Measurements from ENCODE around the gene FAM135A. TPM values are rescaled to one million over a fixed set of nuclear protein-coding genes. Genes with fewer than 3 reads are reported as not detected.

The FAM135A gene
- total and polyA plus RNA-seq, 11 donors = 6.0 to 14.9 (median 12.0) TPM

DNA sequence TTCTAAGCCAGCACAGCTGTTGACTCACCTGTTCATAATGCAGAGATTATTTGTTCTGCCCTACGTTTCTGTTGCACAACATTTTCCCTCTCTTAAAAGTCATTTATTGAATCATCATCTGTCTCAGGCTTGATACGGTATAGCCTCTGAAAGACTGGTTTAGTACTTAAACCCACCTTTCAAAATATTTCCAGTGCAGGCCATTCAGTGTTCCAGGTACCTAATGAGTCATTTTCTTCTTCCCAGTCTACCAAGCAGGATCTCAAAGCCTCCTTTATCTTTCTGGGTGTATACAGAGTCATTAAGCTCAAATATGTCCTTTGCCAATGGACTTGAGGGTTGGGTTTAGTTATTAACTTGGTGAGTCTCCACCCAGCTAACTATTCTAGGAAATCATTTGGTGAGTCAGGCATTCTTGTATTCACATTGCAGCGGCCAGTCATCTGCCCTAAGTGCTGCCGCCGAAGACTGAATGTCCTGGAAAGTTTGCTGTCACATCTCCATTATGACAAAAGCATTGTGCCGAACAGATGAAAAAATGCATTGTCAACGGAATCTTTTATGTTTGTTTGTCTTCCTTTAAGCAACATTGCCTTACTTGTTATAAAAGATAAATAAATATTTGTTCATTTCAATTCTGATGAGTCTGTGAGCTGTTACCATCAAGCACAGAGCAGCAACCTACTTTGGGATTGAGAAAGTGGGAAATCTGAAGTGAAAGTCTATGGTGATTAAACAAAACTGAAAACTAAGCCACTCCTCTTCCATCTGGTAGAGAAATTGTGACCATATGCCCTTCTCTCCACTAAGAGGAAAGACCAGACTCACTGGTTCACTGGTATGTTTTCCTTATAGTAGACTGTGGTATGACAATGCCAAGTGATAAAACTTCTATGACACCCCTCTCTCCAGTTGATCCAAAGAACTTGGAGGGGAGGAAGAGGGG, 14.3 kb upstream of the FAM135A start:
- no peak for TF ChIP-seq POLR2A (IDR thresholded peaks at IDR 0.05)
- TF ChIP-seq, protein P1, sequence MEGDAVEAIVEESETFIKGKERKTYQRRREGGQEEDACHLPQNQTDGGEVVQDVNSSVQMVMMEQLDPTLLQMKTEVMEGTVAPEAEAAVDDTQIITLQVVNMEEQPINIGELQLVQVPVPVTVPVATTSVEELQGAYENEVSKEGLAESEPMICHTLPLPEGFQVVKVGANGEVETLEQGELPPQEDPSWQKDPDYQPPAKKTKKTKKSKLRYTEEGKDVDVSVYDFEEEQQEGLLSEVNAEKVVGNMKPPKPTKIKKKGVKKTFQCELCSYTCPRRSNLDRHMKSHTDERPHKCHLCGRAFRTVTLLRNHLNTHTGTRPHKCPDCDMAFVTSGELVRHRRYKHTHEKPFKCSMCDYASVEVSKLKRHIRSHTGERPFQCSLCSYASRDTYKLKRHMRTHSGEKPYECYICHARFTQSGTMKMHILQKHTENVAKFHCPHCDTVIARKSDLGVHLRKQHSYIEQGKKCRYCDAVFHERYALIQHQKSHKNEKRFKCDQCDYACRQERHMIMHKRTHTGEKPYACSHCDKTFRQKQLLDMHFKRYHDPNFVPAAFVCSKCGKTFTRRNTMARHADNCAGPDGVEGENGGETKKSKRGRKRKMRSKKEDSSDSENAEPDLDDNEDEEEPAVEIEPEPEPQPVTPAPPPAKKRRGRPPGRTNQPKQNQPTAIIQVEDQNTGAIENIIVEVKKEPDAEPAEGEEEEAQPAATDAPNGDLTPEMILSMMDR (IDR thresholded peaks at IDR 0.05) = no peak
- Histone ChIP-seq H3K9me3 (no peaks in the 10 kb centered on the region), H3K27ac (peak overlapping the region in 8 of 12 donors; percentile 9 to 72 (median 52)), H3K4me1 (peaks cover 0 to 30% (median 0%) of the 10 kb centered on the region in 12 donors), H3K27me3 (peaks cover 0 to 10% (median 0%) of the 10 kb centered on the region in 9 donors), H3K36me3 (no peaks in the 10 kb centered on the region), H3K4me3 (no peak overlapping the region)
- peak in 3 of 5 donors; percentile 14 to 45 (median 19) for DNase-seq
- 58 to 69% (median 64%) methylated on average over 7 of the region's 7 CpGs for WGBS, 4 donors
- peak; percentile 90 to 96 (median 92) for ATAC-seq
- intact Hi-C loops (cut with DNase I) = no loop called here

DNA sequence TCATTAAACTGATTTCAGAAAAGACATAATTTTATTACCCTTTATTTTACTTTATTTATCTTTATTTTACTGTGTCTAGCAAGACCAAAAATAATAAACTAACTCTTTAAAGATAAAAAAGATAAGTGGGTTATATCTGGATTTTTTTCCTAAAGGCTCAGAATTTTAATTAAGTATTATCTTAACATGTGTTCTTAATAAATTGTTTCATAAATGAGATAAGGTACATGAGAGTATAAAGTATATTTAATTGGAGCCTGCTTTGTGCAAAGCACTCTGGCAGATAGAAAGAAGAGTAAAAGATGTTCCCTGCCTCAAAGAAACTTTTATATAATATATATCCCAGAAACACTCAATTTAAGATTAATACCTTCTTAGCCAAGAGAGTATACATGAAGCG, 8.7 kb upstream of the FAM135A start:
- no peak for TF ChIP-seq POLR2A (IDR thresholded peaks at IDR 0.05)
- TF ChIP-seq, protein P1 (IDR thresholded peaks at IDR 0.05) = no peak
- no peak for ATAC-seq
- Histone ChIP-seq H3K27me3 (peaks cover 0 to 13% (median 0%) of the 10 kb centered on the region in 9 donors), H3K27ac (no peak overlapping the region), H3K4me3 (no peak overlapping the region), H3K9me3 (no peaks in the 10 kb centered on the region), H3K36me3 (no peaks in the 10 kb centered on the region), H3K4me1 (no peaks in the 10 kb centered on the region)
- intact Hi-C loops (cut with DNase I) = no loop called here
- no peak for DNase-seq
- 78 to 90% (median 83%) methylated on average over 1 of the region's 1 CpG for WGBS, 4 donors

DNA sequence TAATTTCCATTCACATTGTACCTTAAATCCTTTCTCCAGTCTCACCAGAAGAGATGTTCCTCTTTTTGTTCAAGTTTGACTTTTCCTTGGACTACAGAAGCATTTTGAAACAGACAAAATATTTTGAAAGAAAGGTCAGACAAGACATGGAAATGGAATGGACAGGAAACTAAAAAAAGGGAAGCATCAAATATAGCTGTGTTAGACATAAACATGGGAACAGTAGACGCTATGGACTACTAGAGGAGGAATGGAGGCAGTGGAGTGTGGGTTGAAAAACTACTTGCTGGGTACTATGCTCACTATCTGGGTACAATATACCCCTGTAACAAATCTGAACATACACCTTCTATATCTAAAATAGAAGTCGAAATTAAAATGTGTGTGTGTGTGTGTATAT, 4.1 kb upstream of the FAM135A start:
- no peak for DNase-seq
- no peak for ATAC-seq
- WGBS, 4 donors = 67 to 87% (median 72%) methylated on average over 2 of the region's 2 CpGs
- Histone ChIP-seq H3K9me3 (no peaks in the 10 kb centered on the region), H3K36me3 (no peaks in the 10 kb centered on the region), H3K27me3 (peaks cover 0 to 5% (median 0%) of the 10 kb centered on the region in 9 donors), H3K27ac (no peak overlapping the region), H3K4me1 (peaks cover 0 to 8% (median 5%) of the 10 kb centered on the region in 12 donors), H3K4me3 (no peak overlapping the region)
- TF ChIP-seq, protein P1 (IDR thresholded peaks at IDR 0.05) = no peak
- no peak for TF ChIP-seq POLR2A (IDR thresholded peaks at IDR 0.05)
- intact Hi-C loops (cut with DNase I) = no loop called here

DNA sequence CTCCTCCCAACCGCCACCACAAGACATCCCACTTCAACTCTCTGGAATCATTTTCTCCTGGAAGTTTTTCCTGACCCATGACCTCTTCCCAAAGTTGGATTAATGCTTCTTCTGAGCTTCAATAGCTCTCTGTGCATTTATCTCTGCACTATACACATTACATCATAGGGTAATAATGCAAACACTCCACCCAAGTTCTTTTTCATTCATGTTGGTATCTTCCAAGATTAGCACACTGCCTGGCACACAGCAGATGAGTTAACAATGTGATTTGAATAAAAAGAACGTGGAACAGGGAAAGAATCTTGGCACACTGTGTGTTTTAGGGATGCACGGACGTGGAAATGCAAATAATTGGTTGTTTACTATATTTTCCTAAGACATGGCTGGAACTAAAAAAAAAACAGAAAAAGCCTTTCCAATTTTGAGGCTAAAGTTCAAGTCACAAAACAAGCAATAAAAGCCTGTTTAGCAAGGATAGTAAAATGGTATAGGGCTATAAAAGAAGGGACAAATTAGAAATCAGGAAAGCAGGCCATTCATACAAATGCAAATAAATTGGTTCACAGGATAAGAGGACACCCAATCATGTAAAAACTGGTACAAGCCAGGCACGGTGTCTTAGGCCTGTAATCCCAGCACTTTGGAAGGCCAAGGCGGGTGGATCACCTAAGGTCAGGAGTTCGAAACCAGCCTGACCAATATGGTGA, 1.6 kb upstream of the FAM135A start:
- ATAC-seq = no peak
- TF ChIP-seq, protein P1 (IDR thresholded peaks at IDR 0.05) = no peak
- no peak for TF ChIP-seq POLR2A (IDR thresholded peaks at IDR 0.05)
- no peak overlapping the region for H3K4me3 ChIP-seq
- H3K36me3 ChIP-seq = no peaks in the 10 kb centered on the region
- WGBS, 4 donors = 82 to 84% (median 83%) methylated on average over 7 of the region's 7 CpGs
- no peak overlapping the region for H3K27ac ChIP-seq
- H3K9me3 ChIP-seq = no peaks in the 10 kb centered on the region
- H3K27me3 ChIP-seq = peaks cover 0 to 3% (median 0%) of the 10 kb centered on the region in 9 donors
- peaks cover 0 to 21% (median 15%) of the 10 kb centered on the region in 12 donors for H3K4me1 ChIP-seq
- no peak for DNase-seq
- intact Hi-C loops (cut with DNase I) = loop anchor here in 5 of 10 donors (2.0 to 10.0 kb wide), 4 partner anchors 43 to 256 kb away; partner anchors contain the start of gene SMAP1 (in 4 of the 5)
